HEK293T (cell line): ENCODE data around the gene RABL3.

Experiments used
- CTCF ChIA-PET: fragments of 350-600 bp; formaldehyde crosslinking; extraction: SDS; loops from one replicate; lab custom pipeline; 2021; ENCODE audit warnings: antibody characterized with exemption, inconsistent platforms; lab: Yijun Ruan, JAX
- POLR2A ChIA-PET: fragments of 350-600 bp; formaldehyde crosslinking; extraction: SDS; loops from one replicate; lab custom pipeline; 2020; ENCODE audit warnings: antibody characterized with exemption, inconsistent platforms; lab: Yijun Ruan, JAX
- DNase-seq: peaks from one replicate; pipeline ENCODE4 v3.0.0; 2012; ENCODE audit warnings: mixed read lengths; ENCODE audit errors: extremely low spot score
- ARNT ChIP-seq: fragments of 450-650 bp; IDR thresholded peaks from 2 replicates; pipeline ENCODE4 v1.6.1; 2017; ENCODE audit warnings: mild to moderate bottlenecking
- BHLHE40 ChIP-seq: fragments of 450-650 bp; IDR thresholded peaks from 2 replicates; pipeline ENCODE4 v1.6.1; 2016; ENCODE audit warnings: mild to moderate bottlenecking, moderate library complexity, borderline replicate concordance
- CTBP1 ChIP-seq: fragments of 450-650 bp; IDR thresholded peaks from 2 replicates; pipeline ENCODE4 v1.6.1; 2016; ENCODE audit warnings: borderline replicate concordance
- ELF4 ChIP-seq: fragments of 450-650 bp; IDR thresholded peaks from 2 replicates; pipeline ENCODE4 v1.6.1; 2017; ENCODE audit warnings: antibody characterized with exemption
- FOXA1 ChIP-seq: fragments of 450-650 bp; IDR thresholded peaks from 2 replicates; pipeline ENCODE4 v1.6.1; 2016; ENCODE audit warnings: mild to moderate bottlenecking
- FOXK2 ChIP-seq: fragments of 450-650 bp; IDR thresholded peaks from 2 replicates; pipeline ENCODE4 v1.6.1; 2016; ENCODE audit warnings: mild to moderate bottlenecking
- FOXM1 ChIP-seq: fragments of 450-650 bp; IDR thresholded peaks from 2 replicates; pipeline ENCODE4 v1.6.1; 2017; ENCODE audit warnings: mild to moderate bottlenecking, borderline replicate concordance
- HDGF ChIP-seq: fragments of 450-650 bp; IDR thresholded peaks from 2 replicates; pipeline ENCODE4 v1.6.1; 2017; ENCODE audit warnings: antibody characterized with exemption, borderline replicate concordance
- L3MBTL2 ChIP-seq: fragments of 450-650 bp; conservative IDR thresholded peaks from 2 replicates; pipeline ENCODE4 v1.6.1; 2016; ENCODE audit warnings: mild to moderate bottlenecking
- LEF1 ChIP-seq: fragments of 450-650 bp; IDR thresholded peaks from 2 replicates; pipeline ENCODE4 v1.6.1; 2017; ENCODE audit warnings: mild to moderate bottlenecking, borderline replicate concordance
- NFRKB ChIP-seq: fragments of 450-650 bp; IDR thresholded peaks from 2 replicates; pipeline ENCODE4 v1.6.1; 2016; ENCODE audit warnings: mild to moderate bottlenecking, moderate library complexity
- SP1 ChIP-seq: fragments of 450-650 bp; IDR thresholded peaks from 2 replicates; pipeline ENCODE4 v1.6.1; 2017
- SUZ12 ChIP-seq: fragments of 450-650 bp; IDR thresholded peaks from 2 replicates; pipeline ENCODE4 v1.6.1; 2016; ENCODE audit warnings: mild to moderate bottlenecking
- TARDBP ChIP-seq: fragments of 450-650 bp; IDR thresholded peaks from 2 replicates; pipeline ENCODE4 v1.6.1; 2016
- ZNF384 ChIP-seq: fragments of 450-650 bp; IDR thresholded peaks from 2 replicates; pipeline ENCODE4 v1.6.1; 2016
- TF ChIP-seq, protein P1 (sequence below): fragments of 450-650 bp; IDR thresholded peaks from 2 replicates; pipeline ENCODE4 v1.6.1; 2016

The RABL3 gene

GRCh38 chr3:120713262-120713661, 29.1 kb downstream of the RABL3 start:
- POLR2A ChIA-PET, result no interaction called here
- TF ChIP-seq ARNT (no peak), SUZ12 (no peak), FOXA1 (no peak), HDGF (no peak), LEF1 (no peak)
- DNase-seq, result no peak
- CTCF ChIA-PET, result no interaction called here

GRCh38 chr3:120710369-120710768, 31.9 kb downstream of the RABL3 start:
- TF ChIP-seq ZNF384, result no peak
- CTCF ChIA-PET, result interaction anchor here (0.8 kb wide), 1 partner anchor 74 kb away, joined by 3 read pairs; no protein-coding TSS in a partner anchor
- POLR2A ChIA-PET, result no interaction called here
- DNase-seq, result no peak

DNA sequence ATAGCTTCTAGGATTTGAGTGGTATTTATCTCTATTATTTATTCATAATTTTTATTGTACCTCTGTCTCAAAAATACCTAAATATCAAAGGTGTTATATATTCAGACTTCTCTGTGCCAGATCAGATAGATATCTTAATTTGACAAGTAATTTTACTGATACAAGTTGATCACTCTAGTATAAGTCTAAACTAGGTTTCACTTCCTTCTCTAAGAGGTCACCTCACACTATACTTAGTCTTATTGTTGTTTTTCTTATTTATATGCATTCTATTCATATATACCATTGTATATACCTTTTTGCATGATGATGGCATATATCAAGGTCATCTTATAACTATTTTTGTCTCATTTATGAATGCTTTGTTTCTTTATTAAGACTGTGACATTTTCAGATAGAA, 33.9 kb downstream of the RABL3 start:
- CTCF ChIA-PET, result no interaction called here
- TF ChIP-seq BHLHE40 (no peak), L3MBTL2 (no peak), NFRKB (no peak), FOXA1 (no peak), LEF1 (no peak), SUZ12 (no peak), ZNF384 (no peak), ELF4 (no peak), TARDBP (no peak), FOXK2 (no peak), CTBP1 (no peak), FOXM1 (no peak), ARNT (no peak), SP1 (no peak), HDGF (no peak)
- TF ChIP-seq, protein P1, sequence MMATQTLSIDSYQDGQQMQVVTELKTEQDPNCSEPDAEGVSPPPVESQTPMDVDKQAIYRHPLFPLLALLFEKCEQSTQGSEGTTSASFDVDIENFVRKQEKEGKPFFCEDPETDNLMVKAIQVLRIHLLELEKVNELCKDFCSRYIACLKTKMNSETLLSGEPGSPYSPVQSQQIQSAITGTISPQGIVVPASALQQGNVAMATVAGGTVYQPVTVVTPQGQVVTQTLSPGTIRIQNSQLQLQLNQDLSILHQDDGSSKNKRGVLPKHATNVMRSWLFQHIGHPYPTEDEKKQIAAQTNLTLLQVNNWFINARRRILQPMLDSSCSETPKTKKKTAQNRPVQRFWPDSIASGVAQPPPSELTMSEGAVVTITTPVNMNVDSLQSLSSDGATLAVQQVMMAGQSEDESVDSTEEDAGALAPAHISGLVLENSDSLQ, result no peak
- POLR2A ChIA-PET, result no interaction called here
- no peak for DNase-seq

DNA sequence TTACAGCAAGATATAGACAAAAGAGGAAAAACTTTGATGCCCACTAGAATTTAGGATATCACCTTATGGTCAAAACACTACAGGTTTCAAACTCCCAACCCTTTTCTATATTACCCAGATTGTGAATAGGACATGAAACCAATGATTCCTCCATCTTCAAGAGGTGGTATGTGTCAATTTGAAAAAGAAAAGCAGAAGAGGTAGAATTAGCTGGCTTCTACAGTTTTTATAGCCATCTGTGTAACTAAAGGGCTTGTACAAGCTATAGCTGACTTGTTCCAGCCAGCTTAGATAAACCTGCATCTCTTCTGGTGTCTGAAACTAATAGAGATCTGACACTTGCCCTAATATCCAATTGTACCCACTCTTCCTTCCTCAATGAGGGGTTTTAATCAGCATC, 35.4 kb downstream of the RABL3 start:
- DNase-seq, result no peak
- POLR2A ChIA-PET, result no interaction called here
- CTCF ChIA-PET, result no interaction called here
- TF ChIP-seq L3MBTL2 (no peak), ZNF384 (no peak), NFRKB (no peak), FOXM1 (no peak), ELF4 (no peak), FOXK2 (no peak), FOXA1 (no peak), SUZ12 (no peak), HDGF (no peak), TARDBP (no peak), CTBP1 (no peak), LEF1 (no peak), BHLHE40 (no peak), SP1 (no peak), ARNT (no peak)
- TF ChIP-seq, protein P1, result no peak

DNA sequence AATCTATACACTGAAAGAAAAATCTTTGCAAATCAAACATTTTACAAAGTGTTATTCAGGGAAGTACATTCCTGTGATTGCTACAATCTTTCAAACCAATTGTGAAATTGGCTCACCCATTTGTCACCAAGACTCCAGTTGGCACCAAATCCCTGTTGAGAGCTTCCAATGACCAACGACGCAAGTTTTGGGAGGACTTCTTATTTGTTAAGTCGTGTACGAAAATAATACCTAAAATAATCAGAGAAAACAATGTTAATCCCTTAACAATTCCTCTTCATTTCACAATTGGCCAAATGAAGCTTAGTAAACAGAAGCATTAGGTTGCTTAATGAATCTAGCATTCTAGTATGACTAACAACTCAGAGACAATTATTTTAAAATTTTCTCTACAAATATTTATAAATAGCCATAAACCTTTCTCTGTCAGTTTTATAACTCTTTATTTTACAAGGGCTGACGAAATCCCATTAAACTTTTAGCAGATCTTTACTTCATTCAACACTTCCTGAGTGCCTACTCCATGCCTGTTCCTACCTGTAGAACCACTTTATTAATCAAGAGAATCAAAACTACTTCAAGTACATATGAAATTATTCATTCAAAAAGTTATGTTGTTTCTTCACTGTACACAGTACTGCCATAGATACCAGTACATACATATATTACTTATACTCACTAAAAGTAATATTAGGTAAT, 36.3 kb downstream of the RABL3 start:
- no peak for DNase-seq
- POLR2A ChIA-PET, result no interaction called here
- TF ChIP-seq NFRKB (no peak), BHLHE40 (no peak), FOXM1 (no peak), ZNF384 (no peak), LEF1 (no peak), TARDBP (no peak), CTBP1 (no peak), SP1 (no peak), SUZ12 (no peak), FOXK2 (no peak)
- TF ChIP-seq, protein P1, result no peak
- CTCF ChIA-PET, result no interaction called here

DNA sequence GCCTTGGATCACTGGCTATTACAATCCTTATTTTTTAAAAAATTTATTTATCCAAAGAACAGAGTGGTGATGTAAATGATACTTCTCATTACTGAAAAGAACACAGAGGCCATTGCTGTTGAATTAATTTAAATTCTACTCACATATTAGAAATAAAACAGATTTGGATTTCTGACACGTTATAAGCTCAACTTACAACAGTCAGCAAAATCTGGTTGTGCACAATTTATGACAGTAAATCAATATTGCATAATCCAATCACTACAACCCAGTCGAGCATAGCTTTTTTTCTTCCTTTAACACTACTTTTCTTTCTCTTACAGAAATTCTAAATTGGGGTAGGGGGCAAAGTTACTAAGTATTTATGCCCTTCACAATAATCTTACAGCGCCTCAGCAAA, 43.0 kb downstream of the RABL3 start:
- no peak for TF ChIP-seq ELF4
- no peak for TF ChIP-seq SUZ12
- TF ChIP-seq FOXA1, result no peak
- no peak for TF ChIP-seq ZNF384
- no peak for TF ChIP-seq HDGF
- TF ChIP-seq, protein P1, result no peak
- TF ChIP-seq FOXK2, result no peak
- no peak for TF ChIP-seq ARNT
- no peak for TF ChIP-seq SP1
- TF ChIP-seq LEF1, result no peak
- TF ChIP-seq L3MBTL2, result no peak
- TF ChIP-seq NFRKB, result no peak
- CTCF ChIA-PET, result no interaction called here
- POLR2A ChIA-PET, result no interaction called here
- DNase-seq, result no peak
